ENCODE results near the gene CDCA7. TPM values are rescaled to one million over a fixed set of nuclear protein-coding genes. Genes with fewer than 3 reads are reported as not detected.
"Not testable (repeated sequence)": the region's sequence is repeated elsewhere in the genome, so short reads cannot be mapped to it uniquely, and the experiment has no call there.

The CDCA7 gene
- total and polyA plus RNA-seq, 9 donors, result 0.56 to 2.5 (median 0.96) TPM

- no peak overlapping the region for H3K27ac ChIP-seq
These were observed 15.5 kb downstream of the CDCA7 start for GRCh38 chr2:173370198-173370597.

GRCh38 chr2:173371023-173371422, 16.4 kb downstream of the CDCA7 start:
- WGBS, 3 donors, result 56 to 75% (median 75%) methylated on average over 3 of the region's 3 CpGs
- no peak for DNase-seq
- TF ChIP-seq EP300 (IDR thresholded peaks at IDR 0.05), result no peak
- TF ChIP-seq POLR2A (IDR thresholded peaks at IDR 0.05), result no peak
- TF ChIP-seq, protein P1, sequence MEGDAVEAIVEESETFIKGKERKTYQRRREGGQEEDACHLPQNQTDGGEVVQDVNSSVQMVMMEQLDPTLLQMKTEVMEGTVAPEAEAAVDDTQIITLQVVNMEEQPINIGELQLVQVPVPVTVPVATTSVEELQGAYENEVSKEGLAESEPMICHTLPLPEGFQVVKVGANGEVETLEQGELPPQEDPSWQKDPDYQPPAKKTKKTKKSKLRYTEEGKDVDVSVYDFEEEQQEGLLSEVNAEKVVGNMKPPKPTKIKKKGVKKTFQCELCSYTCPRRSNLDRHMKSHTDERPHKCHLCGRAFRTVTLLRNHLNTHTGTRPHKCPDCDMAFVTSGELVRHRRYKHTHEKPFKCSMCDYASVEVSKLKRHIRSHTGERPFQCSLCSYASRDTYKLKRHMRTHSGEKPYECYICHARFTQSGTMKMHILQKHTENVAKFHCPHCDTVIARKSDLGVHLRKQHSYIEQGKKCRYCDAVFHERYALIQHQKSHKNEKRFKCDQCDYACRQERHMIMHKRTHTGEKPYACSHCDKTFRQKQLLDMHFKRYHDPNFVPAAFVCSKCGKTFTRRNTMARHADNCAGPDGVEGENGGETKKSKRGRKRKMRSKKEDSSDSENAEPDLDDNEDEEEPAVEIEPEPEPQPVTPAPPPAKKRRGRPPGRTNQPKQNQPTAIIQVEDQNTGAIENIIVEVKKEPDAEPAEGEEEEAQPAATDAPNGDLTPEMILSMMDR (IDR thresholded peaks at IDR 0.05), result no peak
- no peaks in the 10 kb centered on the region for H3K4me1 ChIP-seq (ENCODE audit: insufficient read depth)
- H3K4me3 ChIP-seq, result no peak overlapping the region
- H3K27ac ChIP-seq, result no peak overlapping the region
- H3K27me3 ChIP-seq, result no peaks in the 10 kb centered on the region
- no peaks in the 10 kb centered on the region for H3K36me3 ChIP-seq
- no peaks in the 10 kb centered on the region for H3K9me3 ChIP-seq
- intact Hi-C loops (cut with DNase I), result no loop called here

More at GRCh38 chr2:173370198-173370597, 15.5 kb downstream of the CDCA7 start:
- 85 to 97% (median 88%) methylated on average over 3 of the region's 3 CpGs for WGBS, 3 donors
- Histone ChIP-seq H3K27me3 (no peaks in the 10 kb centered on the region), H3K36me3 (no peaks in the 10 kb centered on the region), H3K9me3 (no peaks in the 10 kb centered on the region), H3K4me3 (no peak overlapping the region), H3K4me1 (ENCODE audit: insufficient read depth) (no peaks in the 10 kb centered on the region)
- no peak for DNase-seq
- intact Hi-C loops (cut with DNase I), result no loop called here
- TF ChIP-seq EP300 (IDR thresholded peaks at IDR 0.05) (no peak), POLR2A (IDR thresholded peaks at IDR 0.05) (no peak)
- TF ChIP-seq, protein P1 (IDR thresholded peaks at IDR 0.05), result no peak

DNA sequence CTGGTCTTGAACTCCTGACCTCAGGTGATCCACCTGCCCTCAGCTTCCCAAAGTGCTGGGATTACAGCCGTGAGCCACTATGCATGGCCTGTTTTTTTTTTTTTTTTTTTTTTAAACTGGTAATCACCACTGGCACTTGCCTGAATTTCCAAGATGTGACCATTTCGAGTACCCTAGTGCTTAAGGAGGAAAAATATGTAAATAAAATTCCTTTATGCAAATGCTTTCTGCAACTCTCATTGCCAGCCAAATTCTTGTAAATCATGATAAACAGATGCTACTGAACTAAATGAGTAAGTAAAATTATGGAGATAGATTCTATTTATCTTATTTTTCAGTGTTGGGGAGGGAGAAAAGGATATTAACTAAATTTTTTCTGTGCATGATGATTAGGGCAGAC, 18.6 kb downstream of the CDCA7 start:
- Histone ChIP-seq H3K27me3 (no peaks in the 10 kb centered on the region), H3K9me3 (no peaks in the 10 kb centered on the region), H3K27ac (no peak overlapping the region), H3K4me1 (ENCODE audit: insufficient read depth) (no peaks in the 10 kb centered on the region), H3K4me3 (no peak overlapping the region), H3K36me3 (no peaks in the 10 kb centered on the region)
- no peak for DNase-seq
- TF ChIP-seq POLR2A (IDR thresholded peaks at IDR 0.05) (no peak), EP300 (IDR thresholded peaks at IDR 0.05) (no peak)
- TF ChIP-seq, protein P1 (IDR thresholded peaks at IDR 0.05), result no peak
- 23 to 31% (median 27%) methylated on average over 2 of the region's 2 CpGs for WGBS, 3 donors
- intact Hi-C loops (cut with DNase I), result no loop called here

GRCh38 chr2:173374634-173375033, 20.0 kb downstream of the CDCA7 start:
- 93 to 97% (median 97%) methylated on average over 3 of the region's 3 CpGs for WGBS, 3 donors
- intact Hi-C loops (cut with DNase I), result no loop called here
- no peaks in the 10 kb centered on the region for H3K36me3 ChIP-seq
- TF ChIP-seq EP300 (IDR thresholded peaks at IDR 0.05) (no peak), POLR2A (IDR thresholded peaks at IDR 0.05) (no peak)
- TF ChIP-seq, protein P1 (IDR thresholded peaks at IDR 0.05), result no peak
- no peaks in the 10 kb centered on the region for H3K27me3 ChIP-seq
- H3K4me1 ChIP-seq (ENCODE audit: insufficient read depth), result no peaks in the 10 kb centered on the region
- DNase-seq, result no peak
- H3K4me3 ChIP-seq, result no peak overlapping the region
- H3K9me3 ChIP-seq, result no peaks in the 10 kb centered on the region
- H3K27ac ChIP-seq, result no peak overlapping the region

- H3K4me3 ChIP-seq; H3K27ac ChIP-seq; H3K27me3 ChIP-seq; intact Hi-C loops (cut with DNase I); H3K36me3 ChIP-seq; H3K9me3 ChIP-seq; H3K4me1 ChIP-seq (ENCODE audit: insufficient read depth); DNase-seq: not testable (repeated sequence)
- 92 to 98% (median 97%) methylated on average over 4 of the region's 4 CpGs for WGBS, 3 donors
These were observed 30.9 kb downstream of the CDCA7 start for GRCh38 chr2:173385534-173385933.
